Epithelial cell of alveolus of lung (primary cell): ENCODE data around the gene MAP7. TPM values are rescaled to one million over a fixed set of nuclear protein-coding genes. Genes with fewer than 3 reads are reported as not detected.

Experiments
- total RNA-seq: library from RNA; depleted of rRNA; stranded (reverse); fragments of >200 nt; gene quantifications from 2 replicates; pipeline ENCODE4 v1.2.1, GENCODE V29; 2015

The MAP7 gene
- 0.52 and 1.1 TPM in 2 replicates for total RNA-seq

DNA sequence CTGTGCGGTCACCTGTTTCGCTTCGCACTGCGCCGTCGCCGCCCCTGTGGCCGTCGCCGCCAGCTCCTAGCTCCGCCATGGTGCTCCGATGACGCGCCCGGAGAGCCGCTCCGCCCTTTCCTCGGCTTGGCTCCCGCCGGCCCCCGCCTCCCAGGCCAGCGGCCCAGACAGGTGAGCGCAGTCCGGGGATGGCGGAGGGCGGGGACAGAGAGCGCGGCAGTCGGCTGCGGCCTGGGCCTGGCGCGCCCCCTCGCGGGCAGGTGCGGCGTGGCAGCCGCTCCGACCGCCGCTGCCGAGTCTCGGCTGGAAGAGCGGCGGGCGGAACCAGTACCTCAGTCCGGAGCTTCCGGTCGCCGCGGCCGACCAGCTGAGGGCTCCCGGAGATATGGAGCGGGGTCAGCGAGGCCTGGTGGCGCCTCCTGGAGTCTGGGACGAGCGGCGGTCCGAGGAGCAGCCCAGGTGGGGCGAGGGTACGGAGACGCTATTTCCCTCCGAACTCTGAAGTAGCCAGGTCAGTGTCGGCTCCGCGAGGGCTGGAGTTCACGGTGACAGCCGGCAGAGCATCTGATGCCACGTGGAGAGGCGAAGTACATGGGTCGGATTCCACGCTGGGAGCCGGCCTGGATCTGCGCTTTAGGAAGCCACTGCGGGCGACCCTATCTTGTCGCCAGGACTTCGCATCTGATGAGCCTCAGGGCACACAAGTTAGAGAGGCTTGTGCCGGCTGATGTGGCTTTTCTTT is at the start of gene MAP7:
TSS of gene MAP7 (minus strand) at position 93 of the 742 bp plus-strand sequence. CDS start at position 79, 14 bp downstream.

Other genes starting within 250 kb of the MAP7 start
- 12.2 and 21.2 TPM in 2 replicates for gene MAP3K5, start 242.1 kb upstream of the MAP7 start, total RNA-seq